K562 (cell line): ENCODE results near the gene LILRA6.

ENCODE experiments used
- BRCA1 ChIP-seq, 2 experiments: fragments of 450-650 bp in 1 of 2; sonication (generic) in 1 of 2; formaldehyde crosslinking in 1 of 2; IDR thresholded peaks; 2 replicates each; pipeline versions ENCODE4 v1.5.0 to v1.6.1; 2017 to 2020; ENCODE audit warnings: mild to moderate bottlenecking in 1 of 2, missing genetic modification reagents in 1 of 2
- CBX2 ChIP-seq: fragments of 200-600 bp; sonication (generic); IDR thresholded peaks from one replicate; pipeline ENCODE4 v1.6.1; 2012; ENCODE audit warnings: mild to moderate bottlenecking, low read length, inconsistent platforms; ENCODE audit not compliant: insufficient read depth, poor library complexity, severe bottlenecking
- CEBPG ChIP-seq, 3 experiments: fragments of 200-800 bp in 1 of 3; sonication (Bioruptor generic) in 1 of 3; sonication (generic) in 1 of 3; formaldehyde crosslinking in 1 of 3; IDR thresholded peaks in 2 of 3; conservative IDR thresholded peaks in 1 of 3; 2 replicates each; pipeline versions ENCODE4 v1.6.1 to v1.8.0; 2016 to 2022; ENCODE audit warnings: missing compliant biosample characterization in 2 of 3, missing genetic modification characterization in 2 of 3, mild to moderate bottlenecking in 1 of 3, missing genetic modification reagents in 1 of 3
- CTCF ChIP-seq, 3 experiments: IDR thresholded peaks in 2 of 3; conservative IDR thresholded peaks in 1 of 3; 2 replicates each; pipeline ENCODE4 v1.5.1; 2011 to 2012; ENCODE audit warnings: low read length in 3 of 3, mild to moderate bottlenecking in 3 of 3, control low read depth in 2 of 3, improper control_type of control experiment in 1 of 3, inconsistent platforms in 1 of 3, low read depth in 1 of 3, mixed read lengths in 1 of 3, moderate library complexity in 1 of 3; ENCODE audit not compliant: insufficient read depth in 2 of 3
- ELF1 ChIP-seq: fragments of 200-800 bp; sonication (Bioruptor generic); IDR thresholded peaks from 2 replicates; pipeline ENCODE4 v1.6.1; 2016; ENCODE audit warnings: missing genetic modification characterization, missing compliant biosample characterization
- FOXJ3 ChIP-seq: sonication (generic); formaldehyde crosslinking; IDR thresholded peaks from 2 replicates; pipeline ENCODE4 v1.4.0; 2020; ENCODE audit warnings: mild to moderate bottlenecking, missing genetic modification reagents
- NFYB ChIP-seq: IDR thresholded peaks from 2 replicates; pipeline ENCODE4 v1.6.1; 2011; ENCODE audit warnings: mild to moderate bottlenecking, moderate library complexity; ENCODE audit not compliant: insufficient read length; ENCODE audit errors: extremely low read depth
- SRF ChIP-seq, 2 experiments: fragments of 250-450, 450-650 bp in 1 of 2; sonication (Bioruptor Pico) in 1 of 2; sonication (generic) in 1 of 2; formaldehyde crosslinking; IDR thresholded peaks; 2 replicates each; pipeline versions ENCODE4 v1.5.0 to v1.5.1; 2020 to 2022; ENCODE audit warnings: mild to moderate bottlenecking in 1 of 2, missing genetic modification reagents in 1 of 2
- STAT5A ChIP-seq: IDR thresholded peaks from 2 replicates; pipeline ENCODE4 v1.6.1; 2012; ENCODE audit warnings: low read length, inconsistent platforms, borderline replicate concordance
- ZBTB43 ChIP-seq: sonication (generic); formaldehyde crosslinking; IDR thresholded peaks from 2 replicates; pipeline ENCODE4 v1.8.0; 2023; ENCODE audit warnings: mild to moderate bottlenecking, missing genetic modification reagents

DNA sequence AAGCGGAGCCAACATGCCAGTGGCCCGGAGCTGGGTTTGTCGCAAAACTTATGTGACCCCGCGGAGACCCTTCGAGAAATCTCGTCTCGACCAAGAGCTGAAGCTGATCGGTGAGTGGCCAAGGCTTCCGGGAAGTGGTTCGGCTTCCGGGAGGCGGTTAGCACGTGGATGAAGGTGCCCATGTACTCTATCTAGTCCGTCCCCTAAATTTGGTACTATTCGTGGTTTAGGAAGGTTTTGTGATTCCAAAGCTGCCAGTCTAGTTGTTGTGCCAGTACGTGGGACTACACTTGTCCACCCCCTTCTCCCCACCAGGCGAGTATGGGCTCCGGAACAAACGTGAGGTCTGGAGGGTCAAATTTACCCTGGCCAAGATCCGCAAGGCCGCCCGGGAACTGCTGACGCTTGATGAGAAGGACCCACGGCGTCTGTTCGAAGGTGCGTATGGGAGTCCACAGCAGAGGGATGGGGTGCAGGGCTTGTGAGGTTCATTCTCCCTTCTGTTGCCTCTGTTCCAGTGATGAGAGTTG, 41.4 kb downstream of the LILRA6 start:
- no peak for TF ChIP-seq ZBTB43 (CRISPR knock-in tag)
- TF ChIP-seq FOXJ3 (CRISPR knock-in tag), result no peak
- no peak for TF ChIP-seq SRF (CRISPR knock-in tag; IDR thresholded peaks at IDR 0.05)
- no peak for TF ChIP-seq NFYB
- TF ChIP-seq CTCF (IDR thresholded peaks at IDR 0.05 in 2 of 3, conservative IDR thresholded peaks at IDR 0.05 in 1 of 3; ENCODE audit: insufficient read depth in 2 of 3, low read depth in 1 of 3, low read length in 3 of 3), result no peak
- no peak for TF ChIP-seq STAT5A
- TF ChIP-seq ELF1 (tag), result no peak
- TF ChIP-seq CBX2, result no peak
- no peak for TF ChIP-seq BRCA1 (IDR thresholded peaks at IDR 0.05)
- TF ChIP-seq BRCA1 (CRISPR knock-in tag; IDR thresholded peaks at IDR 0.05), result 0 out of 2 replicates have a peak, but pooled peaks have one; percentile 74
- TF ChIP-seq CEBPG (CRISPR knock-in tag; IDR thresholded peaks at IDR 0.05), result no peak; the same call in 1 of the 2 replicates
- TF ChIP-seq CEBPG (tag; conservative IDR thresholded peaks at IDR 0.05 in 1 of 2, IDR thresholded peaks at IDR 0.05 in 1 of 2), result no peak
